PC-3 (cell line): ENCODE results near the gene TNP1.

Experiments
- CTCF ChIP-seq: fragments of 300-600 bp; sonication (generic); conservative IDR thresholded peaks from 2 replicates; pipeline ENCODE4 v1.5.1; 2017; ENCODE audit warnings: antibody characterized with exemption, low read depth, mild to moderate bottlenecking, low read length
- EZH2 ChIP-seq: fragments of 300-600 bp; sonication (generic); IDR thresholded peaks from one replicate; pipeline ENCODE4 v1.6.1; 2017; ENCODE audit warnings: antibody characterized with exemption, mild to moderate bottlenecking, low read length; ENCODE audit not compliant: unreplicated experiment

GRCh38 chr2:216905649-216906329 is 45.9 kb upstream of the TNP1 start:
- peak; percentile 28; the same call in 1 of the 2 replicates for TF ChIP-seq CTCF
- TF ChIP-seq EZH2, result no peak
